SK-N-SH (cell line): ENCODE results near the gene ADCY10. TPM values are rescaled to one million over a fixed set of nuclear protein-coding genes. Genes with fewer than 3 reads are reported as not detected.

ENCODE experiments used
- CTCF ChIA-PET: fragments of 300-600, 350-600 bp; formaldehyde crosslinking; extraction: SDS; loops from one replicate; lab custom pipeline; 2021; lab: Yijun Ruan, JAX
- POLR2A ChIA-PET: fragments of 350-600 bp; sonication (Branson Sonifier 250); formaldehyde crosslinking; extraction: SDS; loops from one replicate; lab custom pipeline; 2020; ENCODE audit warnings: antibody characterized with exemption, inconsistent platforms; lab: Yijun Ruan, JAX
- DNase-seq: peaks from one replicate; pipeline ENCODE4 v3.0.0; 2012
- H2AFZ ChIP-seq: fragments of 200-600 bp; sonication (generic); 2 replicates; pipeline ENCODE4 v1.8.1; 2016; ENCODE audit warnings: antibody characterized with exemption, mild to moderate bottlenecking, low read depth
- H3F3A ChIP-seq: fragments of 200-600 bp; sonication (generic); replicated peaks from 2 replicates; pipeline ENCODE3; 2016; ENCODE audit warnings: antibody characterized with exemption, mild to moderate bottlenecking; ENCODE audit not compliant: insufficient read depth
- H3K27ac ChIP-seq, 2 experiments: fragments of 200-500 bp in 1 of 2; fragments of 200-600 bp in 1 of 2; sonication (Bioruptor generic) in 1 of 2; sonication (generic), shearing (Covaris generic) in 1 of 2; 2 replicates each; pipeline versions ENCODE4 v1.5.1 to v1.6.1; 2014 to 2016; ENCODE audit warnings: low read depth in 2 of 2, inconsistent platforms in 1 of 2, low read length in 1 of 2, mild to moderate bottlenecking in 1 of 2, mixed read lengths in 1 of 2
- H3K27me3 ChIP-seq: fragments of 200-600 bp; sonication (generic), shearing (Covaris generic); 2 replicates; pipeline ENCODE4 v1.6.1; 2016; ENCODE audit warnings: mixed run types; ENCODE audit not compliant: insufficient read depth
- H3K36me3 ChIP-seq, 2 experiments: fragments of 200-500 bp in 1 of 2; fragments of 200-600 bp in 1 of 2; sonication (Bioruptor generic) in 1 of 2; sonication (generic) in 1 of 2; replicated peaks in 1 of 2; 2 replicates each; pipeline versions ENCODE3 to v1.5.1; 2014 to 2016; ENCODE audit warnings: low read length in 1 of 2, mild to moderate bottlenecking in 1 of 2; ENCODE audit not compliant: insufficient read depth in 2 of 2, control insufficient read depth in 1 of 2
- H3K4me1 ChIP-seq, 2 experiments: fragments of 200-500 bp in 1 of 2; fragments of 200-600 bp in 1 of 2; sonication (Bioruptor generic) in 1 of 2; sonication (generic), shearing (Covaris generic) in 1 of 2; 2 replicates each; pipeline versions ENCODE4 v1.5.1 to v1.6.1; 2014 to 2016; ENCODE audit warnings: low read depth in 1 of 2, low read length in 1 of 2, mixed run types in 1 of 2; ENCODE audit not compliant: insufficient read depth in 2 of 2, control insufficient read depth in 1 of 2
- H3K4me2 ChIP-seq: fragments of 200-600 bp; sonication (generic), shearing (Covaris generic); 2 replicates; pipeline ENCODE4 v1.6.1; 2017; ENCODE audit warnings: mixed run types
- H3K4me3 ChIP-seq, 2 experiments: fragments of 200-500 bp in 1 of 2; fragments of 200-600 bp in 1 of 2; sonication (Bioruptor generic) in 1 of 2; sonication (generic), shearing (Covaris generic) in 1 of 2; 2 replicates each; pipeline versions ENCODE4 v1.5.1 to v1.8.1; 2014 to 2016; ENCODE audit warnings: low read depth in 2 of 2, inconsistent platforms in 1 of 2, low read length in 1 of 2, mild to moderate bottlenecking in 1 of 2, mixed read lengths in 1 of 2, moderate library complexity in 1 of 2
- H3K79me2 ChIP-seq: fragments of 200-600 bp; sonication (generic); 2 replicates; pipeline ENCODE4 v1.8.1; 2017; ENCODE audit warnings: mild to moderate bottlenecking; ENCODE audit not compliant: insufficient read depth
- H3K9ac ChIP-seq: fragments of 200-600 bp; sonication (generic); 2 replicates; pipeline ENCODE4 v1.6.1; 2017; ENCODE audit warnings: mixed run types
- H3K9me2 ChIP-seq: fragments of 200-600 bp; sonication (generic); 2 replicates; pipeline ENCODE4 v1.6.1; 2017; ENCODE audit warnings: mixed run types
- H3K9me3 ChIP-seq: fragments of 200-600 bp; sonication (generic); 2 replicates; pipeline ENCODE4 v1.6.1; 2017; ENCODE audit warnings: mixed run types, mild to moderate bottlenecking, moderate library complexity
- H4K20me1 ChIP-seq: fragments of 200-600 bp; sonication (generic); 2 replicates; pipeline ENCODE4 v1.6.1; 2017; ENCODE audit warnings: mild to moderate bottlenecking, mixed run types; ENCODE audit not compliant: insufficient read depth
- CHD2 ChIP-seq: fragments of 150-350 bp; IDR thresholded peaks from 2 replicates; pipeline ENCODE4 v1.6.1; 2018; ENCODE audit warnings: low read length; ENCODE audit not compliant: partially characterized antibody
- EP300 ChIP-seq, 2 experiments: IDR thresholded peaks; 2 replicates each; pipeline versions ENCODE4 v1.4.0 to v1.6.1; 2012; ENCODE audit warnings: borderline replicate concordance in 1 of 2, low read depth in 1 of 2, low read length in 1 of 2
- EZH2phosphoT487 ChIP-seq: fragments of 200-600 bp; sonication (generic); IDR thresholded peaks from 2 replicates; pipeline ENCODE4 v1.6.1; 2017; ENCODE audit warnings: low read depth, mixed run types, mild to moderate bottlenecking, antibody characterized with exemption, moderate library complexity, borderline replicate concordance
- FOXM1 ChIP-seq: IDR thresholded peaks from 2 replicates; pipeline ENCODE4 v1.4.0; 2012; ENCODE audit warnings: low read depth, mild to moderate bottlenecking
- GATA2 ChIP-seq: sonication (generic); formaldehyde crosslinking; IDR thresholded peaks from 2 replicates; pipeline ENCODE4 v1.5.0; 2020; ENCODE audit warnings: mild to moderate bottlenecking, missing genetic modification reagents
- IRF3 ChIP-seq: fragments of 150-350 bp; IDR thresholded peaks from 2 replicates; pipeline ENCODE4 v1.6.1; 2016; ENCODE audit warnings: mild to moderate bottlenecking, low read depth, low read length
- JUND ChIP-seq: IDR thresholded peaks from 2 replicates; pipeline ENCODE4 v1.4.0; 2012
- MAX ChIP-seq: IDR thresholded peaks from 2 replicates; pipeline ENCODE4 v1.4.0; 2012; ENCODE audit warnings: low read depth
- MEF2A ChIP-seq: IDR thresholded peaks from 2 replicates; pipeline ENCODE4 v1.4.0; 2012; ENCODE audit warnings: low read depth, borderline replicate concordance
- MXI1 ChIP-seq: IDR thresholded peaks from 2 replicates; pipeline ENCODE4 v1.6.1; 2012; ENCODE audit warnings: mild to moderate bottlenecking, low read depth, low read length, improper control_type of control experiment
- NFIC ChIP-seq: IDR thresholded peaks from 2 replicates; pipeline ENCODE4 v1.4.0; 2012; ENCODE audit warnings: borderline replicate concordance
- NRF1 ChIP-seq: IDR thresholded peaks from 2 replicates; pipeline ENCODE4 v1.6.1; 2012; ENCODE audit warnings: low read depth, mild to moderate bottlenecking, low read length
- PBX3 ChIP-seq: IDR thresholded peaks from 2 replicates; pipeline ENCODE4; 2012
- RAD21 ChIP-seq: IDR thresholded peaks from 2 replicates; pipeline ENCODE4 v1.6.1; 2012; ENCODE audit warnings: mild to moderate bottlenecking, low read length
- SIN3A ChIP-seq: IDR thresholded peaks from 2 replicates; pipeline ENCODE4 v1.6.1; 2012; ENCODE audit warnings: low read depth, mild to moderate bottlenecking, low read length, moderate library complexity, borderline replicate concordance
- SMC3 ChIP-seq: IDR thresholded peaks from 2 replicates; pipeline ENCODE4 v1.6.1; 2012; ENCODE audit warnings: low read depth, low read length, improper control_type of control experiment
- YY1 ChIP-seq: IDR thresholded peaks from 2 replicates; pipeline ENCODE4 v1.4.0; 2012; ENCODE audit warnings: low read depth, mild to moderate bottlenecking
- WGBS: methylation state at CpG from one replicate; pipeline ENCODE4 v1.1.6; 2017; ENCODE audit warnings: low lambda C conversion rate; 5-methylcytosine and 5-hydroxymethylcytosine counted together
- polyA plus RNA-seq, 3 experiments: library from polyadenylated mRNA; depleted of rRNA; stranded (reverse); fragments of >200 nt; gene quantifications; 2 replicates each; pipeline ENCODE4 v1.2.3, GENCODE V29; 2012
- TF ChIP-seq, protein P1 (sequence below): fragments of 150-350 bp; IDR thresholded peaks from 2 replicates; pipeline ENCODE4 v1.6.1; 2017; ENCODE audit warnings: antibody characterized with exemption, low read length, low read depth, borderline replicate concordance

ADCY10 gene
- polyA plus RNA-seq, 1 of the 3 experiments (the other 2 are of a cell fraction): 0.10 TPM

DNA sequence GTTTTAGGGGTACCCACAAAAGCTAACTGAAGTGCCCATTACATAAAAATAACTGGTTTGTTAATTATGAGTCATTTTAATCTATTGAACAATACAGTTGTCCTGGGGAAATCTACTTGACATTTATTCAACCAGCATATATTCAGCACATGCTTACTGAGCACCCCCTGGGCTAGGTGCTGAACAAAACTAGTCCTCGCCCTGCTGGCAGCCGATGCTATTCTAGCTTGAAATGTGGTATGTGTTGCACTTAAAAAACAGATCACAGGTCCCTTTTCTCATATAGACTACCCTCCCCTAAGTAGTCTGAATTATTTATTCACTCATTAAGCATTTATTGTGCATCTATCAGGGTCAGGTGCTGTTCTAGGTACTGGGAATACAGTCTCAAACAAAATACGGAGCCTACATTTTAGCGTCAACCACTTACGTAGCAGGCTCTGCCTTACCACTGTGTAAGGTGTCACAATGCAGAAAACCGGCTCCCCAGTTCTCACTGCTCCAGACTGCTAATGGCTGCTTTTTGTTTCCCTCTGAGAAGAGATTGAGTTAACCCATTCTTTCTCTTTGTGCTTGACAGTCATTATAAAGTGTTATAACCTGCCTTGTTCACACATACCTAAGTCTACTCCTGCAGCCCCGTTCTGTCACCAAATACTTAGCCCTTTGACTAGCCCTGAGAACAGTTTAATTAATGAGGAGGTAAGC, 57.1 kb downstream of the ADCY10 start:
- H3K4me3 ChIP-seq: no peak overlapping the region
- no peaks in the 10 kb centered on the region for H4K20me1 ChIP-seq
- no peak overlapping the region for H3K4me2 ChIP-seq
- H3F3A ChIP-seq: peaks cover 9% of the 10 kb centered on the region
- no peaks in the 10 kb centered on the region for H3K36me3 ChIP-seq
- CTCF ChIA-PET: no interaction called here
- no peak overlapping the region for H3K27ac ChIP-seq
- no peaks in the 10 kb centered on the region for H3K79me2 ChIP-seq
- H3K9me2 ChIP-seq: no peaks in the 10 kb centered on the region
- POLR2A ChIA-PET: no interaction called here
- 83% methylated on average over 7 of the region's 7 CpGs for WGBS
- no peaks in the 10 kb centered on the region for H3K9me3 ChIP-seq
- H2AFZ ChIP-seq: no peak overlapping the region
- no peaks in the 10 kb centered on the region for H3K27me3 ChIP-seq
- no peak for DNase-seq
- no peak overlapping the region for H3K9ac ChIP-seq
- no peaks in the 10 kb centered on the region for H3K4me1 ChIP-seq
- no peak for TF ChIP-seq SMC3
- TF ChIP-seq CHD2: no peak
- TF ChIP-seq MXI1: no peak
- no peak for TF ChIP-seq FOXM1
- TF ChIP-seq RAD21: no peak
- no peak for TF ChIP-seq MEF2A
- no peak for TF ChIP-seq PBX3
- TF ChIP-seq IRF3: no peak

- Histone ChIP-seq H3K9ac (no peak overlapping the region), H4K20me1 (no peaks in the 10 kb centered on the region), H3F3A (peaks cover 4% of the 10 kb centered on the region), H3K27ac (no peak overlapping the region), H2AFZ (no peak overlapping the region), H3K36me3 (no peaks in the 10 kb centered on the region), H3K4me1 (no peaks in the 10 kb centered on the region), H3K4me2 (no peak overlapping the region), H3K79me2 (no peaks in the 10 kb centered on the region), H3K9me3 (no peaks in the 10 kb centered on the region), H3K9me2 (no peaks in the 10 kb centered on the region), H3K4me3 (no peak overlapping the region), H3K27me3 (no peaks in the 10 kb centered on the region)
- TF ChIP-seq EP300 (IDR thresholded peaks at IDR 0.05; ENCODE audit: borderline replicate concordance in 1 of 2, low read depth in 1 of 2, low read length in 1 of 2): no peak
- TF ChIP-seq NFIC: no peak
- no peak for TF ChIP-seq SIN3A
- no peak for TF ChIP-seq MXI1
- TF ChIP-seq YY1: no peak
- no peak for TF ChIP-seq JUND
- no peak for TF ChIP-seq RAD21
- TF ChIP-seq GATA2 (CRISPR knock-in tag): no peak
- no peak for TF ChIP-seq FOXM1
- no peak for TF ChIP-seq NRF1
- no peak for TF ChIP-seq EZH2phosphoT487
- TF ChIP-seq, protein P1, sequence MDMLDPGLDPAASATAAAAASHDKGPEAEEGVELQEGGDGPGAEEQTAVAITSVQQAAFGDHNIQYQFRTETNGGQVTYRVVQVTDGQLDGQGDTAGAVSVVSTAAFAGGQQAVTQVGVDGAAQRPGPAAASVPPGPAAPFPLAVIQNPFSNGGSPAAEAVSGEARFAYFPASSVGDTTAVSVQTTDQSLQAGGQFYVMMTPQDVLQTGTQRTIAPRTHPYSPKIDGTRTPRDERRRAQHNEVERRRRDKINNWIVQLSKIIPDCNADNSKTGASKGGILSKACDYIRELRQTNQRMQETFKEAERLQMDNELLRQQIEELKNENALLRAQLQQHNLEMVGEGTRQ: no peak
- no peak for TF ChIP-seq MAX
- ChIA-PET POLR2A (interaction anchor here (0.6 kb wide), 1 partner anchor 97 kb away, joined by 3 read pairs; no protein-coding TSS in a partner anchor), CTCF (no interaction called here)
- no peak for DNase-seq
- 77% methylated on average over 5 of the region's 5 CpGs for WGBS
These were observed 59.8 kb downstream of the ADCY10 start for GRCh38 chr1:167854184-167854583.
